Activated naive CD4-positive, alpha-beta T cell treated with anti-CD3 and anti-CD28 coated beads, Interleukin-2, amount 50 U/mL, for 72 hours (primary cell): ENCODE data around the gene SAMD14. TPM values are rescaled to one million over a fixed set of nuclear protein-coding genes. Genes with fewer than 3 reads are reported as not detected.

ENCODE experiments used
- ATAC-seq, 2 donors: fragments of 150-1000 bp; cut with Tn5 transposase; 2 replicates each; pipeline ENCODE4 v1.10.0; 2021; ENCODE audit warnings: mild to moderate bottlenecking in 2 of 2, moderate library complexity in 2 of 2
- DNase-seq, 2 donors: peaks; one replicate each; pipeline ENCODE4 v3.0.0; 2021 to 2022; ENCODE audit warnings: low spot score in 2 of 2
- H3K27ac Mint-ChIP-seq, 2 donors: one replicate each; pipeline ENCODE4 v1.8.0; 2022; ENCODE audit warnings: mild to moderate bottlenecking in 2 of 2, mixed read lengths in 2 of 2
- H3K36me3 Mint-ChIP-seq, 2 donors: one replicate each; pipeline ENCODE4 v1.8.0; 2022; ENCODE audit warnings: mixed read lengths in 2 of 2
- H3K9me3 Mint-ChIP-seq, 2 donors: one replicate each; pipeline ENCODE4 v1.8.0; 2022; ENCODE audit warnings: mixed read lengths in 2 of 2
- total RNA-seq, 2 donors: library from RNA; stranded (reverse); gene quantifications; one replicate each; pipeline ENCODE4 v1.2.3, GENCODE V29; 2022

Gene SAMD14
- total RNA-seq, 2 donors from 2014 or later = 1.3 to 4.4 TPM

DNA sequence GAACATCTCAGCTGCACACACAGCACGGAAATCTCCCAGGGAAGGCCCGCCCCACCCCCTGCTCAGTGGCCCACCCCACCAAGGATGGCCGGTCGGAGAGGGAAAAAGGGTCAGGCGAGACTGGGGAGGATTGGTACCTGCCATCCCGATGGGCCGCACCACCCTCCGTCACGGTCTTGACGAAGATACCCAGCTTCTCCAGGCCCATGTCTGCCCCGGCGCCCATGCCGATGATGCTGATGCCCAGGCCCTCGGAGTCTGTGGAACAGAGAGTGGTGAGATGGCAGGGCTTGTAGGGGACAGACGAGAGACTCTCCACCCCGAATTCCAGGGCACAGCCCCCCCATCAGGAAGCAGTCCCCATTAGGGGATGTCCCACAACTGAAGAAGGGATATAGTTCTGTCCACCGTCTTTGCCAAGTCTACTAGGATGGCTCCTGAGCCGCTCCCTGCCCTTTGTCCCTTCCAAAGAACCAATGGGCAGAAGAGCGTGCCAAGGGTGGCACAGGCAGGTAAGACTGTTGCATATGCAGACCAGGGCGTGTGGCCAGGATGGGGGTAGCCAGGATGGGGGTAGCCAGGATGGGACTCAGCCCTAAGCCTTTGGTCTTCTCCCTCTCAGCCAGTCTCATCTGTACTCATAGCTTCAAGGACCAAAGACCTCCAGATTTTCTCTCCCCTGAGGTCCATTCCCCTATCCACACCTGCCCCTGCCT is 13.7 kb upstream of the SAMD14 start:
- H3K36me3 Mint-ChIP-seq = peaks cover 55 to 68% of the 10 kb centered on the region in 2 donors
- no peaks in the 10 kb centered on the region for H3K9me3 Mint-ChIP-seq
- no peak for ATAC-seq
- DNase-seq = no peak
- H3K27ac Mint-ChIP-seq = peak overlapping the region in 1 of 2 donors; percentile 73

DNA sequence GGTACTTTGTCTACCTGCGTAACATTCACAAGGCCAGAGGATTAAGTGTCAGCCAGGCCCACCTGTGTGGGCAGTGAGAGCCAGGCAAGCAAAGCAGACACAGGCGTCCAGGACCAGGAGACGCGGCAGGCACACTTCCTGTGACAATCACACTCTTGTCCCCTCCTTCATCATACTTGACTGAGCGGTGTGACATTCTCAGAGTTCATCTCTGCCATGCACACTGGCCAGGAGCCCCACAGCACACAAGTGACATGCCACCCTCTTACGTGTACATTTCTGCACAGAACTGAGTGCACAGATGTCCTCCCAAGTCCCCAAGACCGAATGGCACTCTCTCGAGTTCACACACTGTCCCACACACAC is 11.8 kb upstream of the SAMD14 start:
- ATAC-seq (peak in 1 of 2 donors; percentile 34), DNase-seq (no peak)
- peak overlapping the region; percentile 58 to 85 for H3K27ac Mint-ChIP-seq
- peaks cover 56 to 64% of the 10 kb centered on the region in 2 donors for H3K36me3 Mint-ChIP-seq
- no peaks in the 10 kb centered on the region for H3K9me3 Mint-ChIP-seq

DNA sequence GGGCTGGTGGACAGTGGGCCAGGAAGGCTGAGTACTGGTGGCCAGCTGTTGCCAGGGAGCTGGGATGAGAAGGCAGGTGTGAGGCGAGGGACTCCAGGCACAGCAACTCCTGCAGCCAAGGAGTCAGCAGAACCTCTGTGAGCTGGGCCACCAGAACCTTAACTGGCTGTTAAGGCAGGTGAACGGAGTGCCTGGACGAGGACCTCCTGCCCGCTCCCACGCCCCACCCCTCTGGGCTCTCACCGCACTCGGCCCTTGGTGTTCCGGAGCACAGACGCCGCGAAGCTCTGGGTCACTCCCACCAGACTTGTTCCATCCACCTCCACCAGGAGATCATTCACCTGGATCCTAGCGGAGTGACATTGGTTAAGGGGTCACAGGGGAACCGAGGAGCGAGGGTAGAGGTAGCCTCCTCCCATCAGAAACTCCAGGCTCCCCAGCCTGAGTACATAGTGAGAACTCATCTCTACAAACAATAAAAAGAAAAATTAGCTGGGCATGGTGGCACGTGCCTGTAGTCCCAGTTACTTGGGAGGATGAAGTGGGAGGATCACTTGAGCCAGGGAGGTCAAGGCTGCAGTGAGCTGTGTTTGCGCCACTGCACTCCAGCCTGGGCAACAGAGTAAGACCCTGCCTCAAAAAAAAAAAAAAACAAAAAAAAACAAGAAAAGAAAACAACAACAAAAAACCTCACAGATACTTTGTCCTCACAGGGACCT is 11.2 kb upstream of the SAMD14 start:
- DNase-seq (no peak), ATAC-seq (no peak)
- Mint-ChIP-seq H3K9me3 (no peaks in the 10 kb centered on the region), H3K36me3 (peaks cover 56 to 61% of the 10 kb centered on the region in 2 donors), H3K27ac (peak overlapping the region; percentile 58 to 85)

DNA sequence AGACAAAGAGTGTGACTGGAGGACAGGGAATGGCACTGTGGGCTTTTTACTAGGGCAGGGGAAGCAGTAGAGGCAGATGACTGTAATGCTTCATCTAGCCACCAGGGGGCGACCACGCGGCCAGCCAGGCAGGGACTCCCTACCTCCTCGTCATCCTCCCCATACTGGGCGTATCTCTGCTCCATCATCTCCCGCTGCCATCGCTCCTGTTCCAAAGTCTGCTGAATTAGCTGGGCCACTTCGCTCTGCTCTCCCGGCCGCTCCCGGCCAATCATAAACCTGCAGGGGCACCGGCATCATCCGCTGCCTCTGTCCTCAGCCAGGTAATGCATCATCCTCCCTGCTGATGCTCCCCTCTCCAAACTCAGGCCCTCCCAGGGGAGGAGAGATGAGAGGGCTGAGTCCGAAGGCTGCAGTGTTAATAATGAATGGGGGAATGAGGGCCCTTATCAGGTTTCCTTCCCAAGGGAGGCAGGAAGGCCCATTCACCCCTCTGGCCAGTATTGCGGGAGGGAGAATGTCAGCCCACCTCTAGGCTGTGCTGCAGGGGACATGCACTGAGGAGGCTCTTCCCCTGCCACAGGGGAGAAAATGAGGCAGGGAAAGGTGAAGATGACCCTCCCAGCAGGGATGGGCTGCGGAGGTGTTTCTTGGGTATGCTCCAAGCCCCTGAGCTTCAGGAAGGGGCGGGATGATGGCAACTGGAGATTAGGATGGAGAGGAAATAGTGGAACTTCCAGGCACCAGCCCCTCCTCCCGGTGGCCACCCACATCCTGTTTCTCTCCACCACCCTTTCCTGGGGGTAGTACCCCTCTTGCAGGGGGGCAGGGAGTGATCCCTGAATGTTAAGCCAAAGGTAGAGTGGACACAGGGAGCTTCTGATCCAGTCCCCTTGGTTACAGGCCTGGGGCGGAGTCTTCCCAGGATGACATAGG is 10.3 kb upstream of the SAMD14 start:
- peak; percentile 73 to 89 for ATAC-seq
- H3K9me3 Mint-ChIP-seq = no peaks in the 10 kb centered on the region
- H3K36me3 Mint-ChIP-seq = peaks cover 56 to 66% of the 10 kb centered on the region in 2 donors
- H3K27ac Mint-ChIP-seq = peak overlapping the region; percentile 58 to 84
- DNase-seq = peak; percentile 80 to 84

DNA sequence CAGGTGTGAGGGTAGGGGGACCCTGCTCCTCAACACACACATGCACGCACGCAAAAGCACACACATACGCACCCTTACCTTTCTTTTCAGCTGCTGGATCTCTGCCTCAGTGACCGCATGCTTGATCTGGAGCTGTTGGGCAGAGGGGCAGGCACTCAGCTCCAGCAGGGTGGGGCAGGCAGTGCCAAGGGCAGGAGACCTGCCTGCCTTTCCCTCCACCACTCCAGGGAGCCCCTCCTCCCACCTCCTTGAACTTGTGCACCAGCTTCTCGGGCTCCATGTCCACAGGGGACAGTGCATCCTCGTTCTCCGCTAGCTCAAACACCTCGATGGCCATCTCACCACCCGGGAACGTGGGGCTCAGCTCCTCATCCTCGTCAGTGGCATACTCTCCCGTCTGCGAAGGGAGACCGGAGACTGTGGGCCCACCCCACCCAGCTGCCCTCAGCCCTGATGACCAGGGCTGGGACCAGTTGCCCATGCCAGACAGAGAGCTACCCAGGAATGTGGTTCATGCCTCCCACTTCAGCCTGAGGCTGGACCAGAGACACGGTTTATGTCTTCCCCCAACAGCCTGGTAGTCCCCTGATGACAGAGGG is 9.3 kb upstream of the SAMD14 start:
- no peak for DNase-seq
- Mint-ChIP-seq H3K9me3 (no peaks in the 10 kb centered on the region), H3K27ac (peak overlapping the region; percentile 58 to 72), H3K36me3 (peaks cover 51 to 61% of the 10 kb centered on the region in 2 donors)
- no peak for ATAC-seq

DNA sequence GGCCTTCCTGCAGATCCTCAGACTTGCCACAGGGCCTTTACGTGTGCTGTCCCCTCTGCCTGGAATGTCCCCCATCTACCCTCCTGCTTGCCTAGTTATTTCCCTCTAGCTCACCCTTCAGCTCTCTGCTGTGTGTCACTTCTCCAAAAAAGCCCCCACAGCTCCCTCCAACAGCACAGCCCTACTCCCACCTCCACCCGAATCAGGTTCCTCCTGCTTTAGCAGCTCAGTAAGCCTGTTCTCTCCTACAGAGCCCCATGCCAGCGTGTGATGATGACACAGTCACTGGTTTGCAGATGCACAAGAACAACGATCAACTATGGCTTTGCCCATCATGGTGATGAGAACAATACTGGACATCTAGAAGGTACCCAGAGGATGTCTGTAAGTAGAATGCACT is 7.1 kb upstream of the SAMD14 start:
- ATAC-seq (no peak), DNase-seq (no peak)
- Mint-ChIP-seq H3K36me3 (peaks cover 38 to 50% of the 10 kb centered on the region in 2 donors), H3K27ac (peak overlapping the region; percentile 23 to 94), H3K9me3 (no peaks in the 10 kb centered on the region)

DNA sequence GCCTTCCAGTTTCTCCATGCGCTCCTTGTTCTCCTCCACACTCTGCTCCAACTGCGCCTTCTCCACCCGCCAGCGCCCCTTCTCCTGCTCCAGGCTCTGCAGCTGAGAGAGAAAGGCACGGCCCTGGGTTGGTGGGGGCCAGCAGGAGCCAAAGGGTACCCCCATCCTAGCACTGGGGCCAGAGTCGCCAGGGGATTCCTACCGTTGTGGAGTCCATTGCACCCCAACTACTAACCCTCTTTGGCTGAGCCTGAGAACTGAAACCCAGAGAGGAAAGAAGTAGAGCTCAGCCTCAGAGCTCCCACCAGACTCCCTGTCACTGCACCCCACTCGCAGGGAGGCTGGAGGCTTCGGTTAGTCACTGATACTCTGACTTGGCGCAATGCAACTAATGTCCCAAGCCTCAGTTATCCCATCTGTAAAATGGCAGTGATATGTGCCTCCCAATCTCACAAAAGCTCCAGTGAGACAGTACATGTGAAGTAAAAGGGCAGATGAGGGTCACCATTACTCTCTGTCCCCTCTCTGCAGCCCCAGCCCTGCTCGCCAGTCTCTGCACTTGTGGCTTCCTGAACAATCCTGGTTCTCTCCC is 6.2 kb upstream of the SAMD14 start:
- no peaks in the 10 kb centered on the region for H3K9me3 Mint-ChIP-seq
- H3K36me3 Mint-ChIP-seq = peaks cover 38 to 42% of the 10 kb centered on the region in 2 donors
- no peak for DNase-seq
- no peak for ATAC-seq
- H3K27ac Mint-ChIP-seq = peak overlapping the region; percentile 38 to 55

DNA sequence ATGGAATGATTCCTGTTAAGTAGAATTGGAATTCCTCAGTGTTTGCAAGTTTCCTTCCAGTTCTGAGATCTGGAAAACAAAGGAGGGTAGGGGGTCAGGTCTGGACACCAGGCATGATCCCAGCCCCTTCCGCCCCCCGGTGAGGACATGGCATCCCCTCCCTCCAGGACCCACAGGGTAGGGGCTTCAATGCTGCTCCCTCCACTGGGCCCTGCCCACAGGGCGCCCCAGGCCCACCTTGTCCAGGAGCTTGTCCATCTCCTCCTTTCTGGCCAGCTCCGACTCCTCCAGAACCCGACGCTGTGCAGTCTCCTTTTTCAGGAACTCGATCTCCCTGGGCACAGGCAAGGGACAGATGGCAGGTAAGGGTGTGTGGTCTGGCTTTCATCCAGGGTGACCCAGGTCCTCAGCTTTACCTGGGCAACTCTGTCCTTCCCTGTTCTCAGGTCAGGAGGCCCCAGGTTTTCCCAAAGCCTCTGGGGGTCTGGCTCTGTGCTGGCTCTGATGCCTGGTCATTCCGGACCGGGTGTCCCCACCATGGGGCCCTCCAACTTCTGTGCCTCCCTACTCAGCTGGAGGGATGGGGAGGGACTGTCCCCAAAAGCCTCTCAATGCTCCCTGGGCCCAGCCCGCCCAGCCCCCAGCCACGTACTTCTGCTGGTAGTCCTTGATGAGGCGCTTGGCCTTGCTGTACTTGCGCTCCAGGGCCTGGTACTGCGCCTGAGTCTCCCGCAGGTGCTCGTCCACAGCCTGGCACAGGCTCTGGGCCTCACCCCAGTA is 5.5 kb upstream of the SAMD14 start:
- Mint-ChIP-seq H3K9me3 (no peaks in the 10 kb centered on the region), H3K27ac (peak overlapping the region; percentile 14 to 38), H3K36me3 (peaks cover 35 to 38% of the 10 kb centered on the region in 2 donors)
- ATAC-seq (no peak), DNase-seq (no peak)

DNA sequence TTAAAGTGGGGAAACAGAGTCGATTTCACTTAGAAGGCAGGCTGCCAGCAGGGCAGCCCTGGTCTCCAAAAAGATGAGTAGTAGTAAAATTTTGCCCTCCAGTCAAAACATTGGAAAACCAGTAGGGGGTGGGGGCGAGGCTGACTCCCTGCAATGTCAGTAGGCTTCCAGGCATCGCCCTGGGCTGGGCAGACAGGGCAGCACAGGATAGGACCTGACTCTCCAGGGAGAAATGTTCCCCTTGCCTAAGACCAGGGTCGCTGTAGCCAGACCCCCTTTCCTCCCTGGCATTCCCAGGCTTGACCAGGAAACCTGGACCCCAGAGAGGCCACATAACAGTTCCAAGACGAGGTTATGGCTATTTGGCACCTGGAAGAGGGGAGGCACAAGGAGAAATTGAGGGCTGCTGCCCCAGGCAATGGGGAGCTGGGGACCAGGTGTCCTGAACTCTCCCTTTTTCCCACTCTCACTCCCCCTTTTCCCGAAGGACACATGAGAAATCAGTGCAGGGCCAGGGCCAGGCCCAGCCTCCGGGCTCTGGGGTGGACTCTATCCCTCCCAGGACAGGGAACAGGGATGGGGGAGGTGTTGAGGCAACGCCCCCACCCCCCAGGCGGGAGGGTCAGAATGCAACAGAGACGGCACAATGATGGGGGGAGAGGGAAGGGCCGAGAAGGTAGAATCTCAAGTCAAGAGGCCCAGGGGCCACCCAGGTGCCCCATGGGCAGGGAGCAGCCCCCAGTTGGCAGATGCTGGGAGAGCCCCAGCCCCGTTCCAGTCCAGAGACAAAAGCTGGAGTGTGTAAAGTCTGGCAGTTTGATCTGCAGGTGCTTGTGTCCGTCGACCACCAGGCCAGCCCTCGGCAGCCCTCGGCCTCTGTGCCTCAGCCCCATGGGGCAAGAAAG is 4.5 kb upstream of the SAMD14 start:
- DNase-seq (no peak), ATAC-seq (no peak)
- Mint-ChIP-seq H3K27ac (peak overlapping the region in 1 of 2 donors; percentile 44), H3K36me3 (peaks cover 24 to 30% of the 10 kb centered on the region in 2 donors), H3K9me3 (no peaks in the 10 kb centered on the region)

DNA sequence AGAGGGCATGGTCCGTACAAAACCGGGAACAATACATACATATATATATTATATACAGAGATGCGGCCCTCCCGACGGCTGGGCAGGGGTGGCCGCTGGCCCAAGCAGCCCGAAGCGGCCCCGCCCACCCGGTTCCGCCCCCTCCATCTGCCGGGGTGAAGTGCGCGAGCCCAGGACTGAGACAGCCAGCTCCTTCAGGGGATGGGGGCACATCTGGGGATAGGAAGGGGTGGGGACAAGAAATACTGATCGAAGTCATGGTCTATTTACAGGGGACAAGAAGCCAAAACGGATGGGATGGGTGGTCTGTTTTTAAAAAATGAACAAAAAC is 3.8 kb upstream of the SAMD14 start:
- Mint-ChIP-seq H3K36me3 (peaks cover 23 to 26% of the 10 kb centered on the region in 2 donors), H3K27ac (peak overlapping the region in 1 of 2 donors; percentile 44), H3K9me3 (no peaks in the 10 kb centered on the region)
- no peak for DNase-seq
- no peak for ATAC-seq

DNA sequence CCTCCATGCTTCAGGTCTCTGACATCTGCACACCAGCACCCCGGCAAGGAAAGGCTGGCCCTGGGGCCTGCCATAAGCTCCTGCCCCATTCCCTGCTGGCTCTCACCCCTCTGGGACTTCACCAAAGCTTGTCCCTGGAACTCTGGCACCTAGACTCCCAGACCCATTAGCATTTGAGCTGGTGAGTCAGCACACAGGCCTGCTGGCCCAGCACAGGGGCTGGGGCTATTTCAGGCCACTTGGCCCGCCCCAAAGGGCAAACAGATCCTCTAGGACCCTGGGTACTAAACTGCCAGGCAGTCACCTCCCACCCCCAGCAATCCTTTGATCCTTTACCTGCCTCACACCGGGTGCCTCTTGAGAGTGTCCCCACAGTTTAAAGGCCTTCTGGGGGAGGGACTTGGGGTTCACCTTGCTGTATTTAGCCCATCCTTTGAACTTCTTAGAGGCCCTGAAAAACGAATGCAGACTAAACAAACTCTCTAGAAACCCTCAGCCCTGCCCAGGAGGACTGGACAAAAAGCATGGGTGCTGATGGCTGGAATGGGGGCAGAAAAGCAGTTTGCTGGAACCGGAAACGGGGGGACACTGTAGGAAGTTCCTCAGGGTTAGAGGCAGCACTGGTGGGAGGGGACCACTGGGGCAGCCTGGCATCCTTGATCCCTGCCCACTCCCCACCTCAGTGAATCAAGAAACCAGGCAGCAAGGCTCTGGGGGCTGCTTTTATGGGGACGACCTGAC is 3.2 kb upstream of the SAMD14 start:
- H3K9me3 Mint-ChIP-seq = no peaks in the 10 kb centered on the region
- H3K27ac Mint-ChIP-seq = no peak overlapping the region
- DNase-seq (no peak), ATAC-seq (no peak)
- H3K36me3 Mint-ChIP-seq = peaks cover 18 to 24% of the 10 kb centered on the region in 2 donors

DNA sequence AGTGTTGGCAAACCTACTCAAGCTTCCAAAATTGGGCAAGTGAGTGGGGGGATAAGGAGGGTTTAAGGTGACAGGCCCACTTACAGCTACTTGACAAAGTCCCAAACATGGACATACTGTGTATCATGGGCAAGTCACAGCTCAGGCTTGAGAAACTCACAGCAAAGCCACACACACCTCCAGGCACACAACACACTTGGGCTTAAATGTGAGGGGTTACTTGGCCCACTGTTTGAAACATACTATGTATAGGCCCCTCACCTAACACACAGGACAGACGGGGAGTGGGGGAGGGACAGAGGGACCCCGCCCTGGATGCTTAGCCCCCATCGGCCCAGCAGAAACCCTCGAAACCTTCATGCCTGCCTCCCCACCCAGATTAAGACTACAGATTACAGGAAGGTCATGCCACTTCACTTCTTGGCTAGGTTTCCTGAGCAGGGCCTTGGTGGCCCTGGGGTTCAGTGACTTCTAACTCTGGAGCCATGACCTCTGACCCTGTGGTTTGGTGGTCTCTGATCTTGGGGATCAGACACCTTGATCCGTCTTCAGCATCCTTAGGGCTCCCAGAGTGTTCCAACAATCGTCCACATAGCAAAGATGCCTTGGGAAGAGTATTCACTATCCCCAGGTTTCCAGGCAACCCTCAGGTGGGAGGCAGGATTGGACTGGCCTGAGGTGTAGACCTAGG is 2.3 kb upstream of the SAMD14 start:
- no peak for DNase-seq
- Mint-ChIP-seq H3K9me3 (no peaks in the 10 kb centered on the region), H3K36me3 (peaks cover 8 to 16% of the 10 kb centered on the region in 2 donors), H3K27ac (peak overlapping the region in 1 of 2 donors; percentile 79)
- ATAC-seq = no peak

DNA sequence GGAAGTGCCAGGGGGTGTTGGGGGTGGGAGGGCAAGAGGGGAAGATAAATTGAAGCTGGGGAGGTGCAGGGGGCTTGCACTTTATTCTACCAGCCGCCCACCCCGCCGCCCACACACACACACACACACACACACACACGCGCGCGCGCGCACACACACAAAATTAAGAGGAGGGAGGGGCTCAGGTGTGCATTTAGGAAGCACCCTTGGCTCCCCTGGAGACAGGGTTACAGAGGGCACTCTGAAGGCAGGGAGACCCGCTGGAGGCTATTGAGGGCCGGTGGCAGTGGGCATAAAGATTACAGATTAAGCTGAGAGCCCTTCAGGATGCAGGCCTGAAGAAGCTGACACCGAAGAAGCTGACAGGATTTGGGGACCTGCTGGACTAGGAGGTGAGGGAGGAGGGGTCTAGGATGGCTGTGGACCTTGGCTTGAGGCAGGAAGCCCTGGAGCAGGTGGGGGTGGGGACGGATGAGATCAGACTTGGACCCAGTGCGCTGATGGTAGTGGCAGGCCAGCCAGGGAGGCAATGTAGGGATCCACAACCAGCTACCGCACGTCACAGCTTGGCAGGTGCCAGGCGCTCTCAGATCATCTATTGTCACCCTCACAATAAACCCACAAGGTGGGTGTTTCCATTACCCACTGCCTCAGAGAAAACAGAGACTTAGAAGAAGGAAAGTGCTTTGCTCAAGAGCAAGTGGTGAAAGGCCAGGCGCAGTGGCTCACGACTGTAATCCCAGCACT is 772 bp upstream of the SAMD14 start:
- H3K9me3 Mint-ChIP-seq = no peaks in the 10 kb centered on the region
- peaks cover 0 to 16% of the 10 kb centered on the region in 2 donors for H3K36me3 Mint-ChIP-seq
- peak; percentile 24 to 32 for ATAC-seq
- no peak for DNase-seq
- H3K27ac Mint-ChIP-seq = peak overlapping the region; percentile 68 to 79
